Parathyroid adenoma (tissue), 2 donors: ENCODE data around the gene CNIH1.
"Not testable (repeated sequence)": the region's sequence is repeated elsewhere in the genome, so short reads cannot be mapped to it uniquely, and the experiment has no call there.

Experiments used
- H2AFZ ChIP-seq: fragments of 300-600 bp; sonication (generic); one replicate; pipeline ENCODE4 v1.7.0; 2017; ENCODE audit warnings: antibody characterized with exemption, mild to moderate bottlenecking
- H3K27ac ChIP-seq: fragments of 300-600 bp; sonication (generic); one replicate; pipeline ENCODE4 v1.7.0; 2017
- H3K27me3 ChIP-seq: fragments of 300-600 bp; sonication (generic); one replicate; pipeline ENCODE4 v1.7.0; 2017; ENCODE audit warnings: low read length; ENCODE audit not compliant: control insufficient read depth, insufficient read depth
- H3K36me3 ChIP-seq: fragments of 300-600 bp; sonication (generic); one replicate; pipeline ENCODE4 v1.7.0; 2017; ENCODE audit warnings: low read length; ENCODE audit not compliant: control insufficient read depth, insufficient read depth
- H3K4me1 ChIP-seq: fragments of 300-600 bp; sonication (generic); one replicate; pipeline ENCODE4 v1.7.0; 2017; ENCODE audit warnings: control low read depth
- H3K4me2 ChIP-seq: fragments of 300-600 bp; sonication (generic); one replicate; pipeline ENCODE4 v1.7.0; 2017; ENCODE audit warnings: low read length
- H3K4me3 ChIP-seq: fragments of 300-600 bp; sonication (generic); one replicate; pipeline ENCODE4 v1.7.0; 2017; ENCODE audit warnings: low read depth, low read length
- H3K79me2 ChIP-seq: fragments of 300-600 bp; sonication (generic); one replicate; pipeline ENCODE4 v1.7.0; 2017; ENCODE audit warnings: control low read depth
- H3K9ac ChIP-seq: fragments of 300-600 bp; sonication (generic); one replicate; pipeline ENCODE4 v1.7.0; 2017; ENCODE audit warnings: mild to moderate bottlenecking
- H3K9me3 ChIP-seq: fragments of 300-600 bp; sonication (generic); one replicate; pipeline ENCODE4 v1.7.0; 2017; ENCODE audit warnings: low read length; ENCODE audit not compliant: control insufficient read depth
- TF ChIP-seq, protein P1 (sequence below): fragments of 300-600 bp; sonication (generic); IDR thresholded peaks from one replicate; pipeline ENCODE4 v1.7.0; 2017; ENCODE audit warnings: antibody characterized with exemption, mild to moderate bottlenecking
- donor health status: primary hyperparathyroidism.

The CNIH1 gene

DNA sequence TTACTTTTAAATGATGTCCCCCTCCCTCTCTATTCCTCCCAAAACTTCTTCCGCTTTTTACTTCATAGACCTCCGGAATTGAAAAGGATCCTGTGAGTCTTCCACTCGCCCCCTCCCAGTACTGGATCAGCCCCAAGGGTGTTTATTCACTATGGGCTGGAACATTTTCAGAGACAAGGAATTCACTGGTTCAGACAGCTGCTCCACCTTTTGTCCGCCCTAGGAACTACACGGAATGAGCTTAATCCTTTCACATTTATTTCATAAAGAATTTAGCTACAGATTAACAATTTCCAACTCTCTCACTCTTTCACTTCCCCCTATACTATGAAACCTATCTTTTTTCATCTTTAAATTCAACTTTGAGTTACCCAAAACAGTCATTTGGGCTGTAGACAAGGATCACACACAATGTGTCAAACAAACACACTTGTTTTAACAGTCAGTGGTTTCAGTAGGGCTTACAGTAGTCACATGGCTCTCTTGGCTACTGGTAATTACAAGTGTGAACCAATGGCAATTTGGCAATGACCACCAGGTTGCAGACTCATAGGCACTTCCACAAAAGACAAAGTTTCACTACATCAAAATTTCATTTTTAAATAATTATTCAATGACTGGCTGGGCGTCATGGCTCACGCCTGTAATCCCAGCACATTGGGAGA, 20.6 kb downstream of the CNIH1 start:
- no peaks in the 10 kb centered on the region for H3K36me3 ChIP-seq
- TF ChIP-seq, protein P1, sequence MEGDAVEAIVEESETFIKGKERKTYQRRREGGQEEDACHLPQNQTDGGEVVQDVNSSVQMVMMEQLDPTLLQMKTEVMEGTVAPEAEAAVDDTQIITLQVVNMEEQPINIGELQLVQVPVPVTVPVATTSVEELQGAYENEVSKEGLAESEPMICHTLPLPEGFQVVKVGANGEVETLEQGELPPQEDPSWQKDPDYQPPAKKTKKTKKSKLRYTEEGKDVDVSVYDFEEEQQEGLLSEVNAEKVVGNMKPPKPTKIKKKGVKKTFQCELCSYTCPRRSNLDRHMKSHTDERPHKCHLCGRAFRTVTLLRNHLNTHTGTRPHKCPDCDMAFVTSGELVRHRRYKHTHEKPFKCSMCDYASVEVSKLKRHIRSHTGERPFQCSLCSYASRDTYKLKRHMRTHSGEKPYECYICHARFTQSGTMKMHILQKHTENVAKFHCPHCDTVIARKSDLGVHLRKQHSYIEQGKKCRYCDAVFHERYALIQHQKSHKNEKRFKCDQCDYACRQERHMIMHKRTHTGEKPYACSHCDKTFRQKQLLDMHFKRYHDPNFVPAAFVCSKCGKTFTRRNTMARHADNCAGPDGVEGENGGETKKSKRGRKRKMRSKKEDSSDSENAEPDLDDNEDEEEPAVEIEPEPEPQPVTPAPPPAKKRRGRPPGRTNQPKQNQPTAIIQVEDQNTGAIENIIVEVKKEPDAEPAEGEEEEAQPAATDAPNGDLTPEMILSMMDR: peak; percentile 69
- no peaks in the 10 kb centered on the region for H3K27me3 ChIP-seq
- no peak overlapping the region for H3K27ac ChIP-seq
- no peak overlapping the region for H3K4me3 ChIP-seq
- H3K79me2 ChIP-seq: no peaks in the 10 kb centered on the region
- H2AFZ ChIP-seq: no peak overlapping the region
- H3K9me3 ChIP-seq: no peaks in the 10 kb centered on the region
- H3K9ac ChIP-seq: no peak overlapping the region
- no peaks in the 10 kb centered on the region for H3K4me1 ChIP-seq
- H3K4me2 ChIP-seq: no peak overlapping the region

DNA sequence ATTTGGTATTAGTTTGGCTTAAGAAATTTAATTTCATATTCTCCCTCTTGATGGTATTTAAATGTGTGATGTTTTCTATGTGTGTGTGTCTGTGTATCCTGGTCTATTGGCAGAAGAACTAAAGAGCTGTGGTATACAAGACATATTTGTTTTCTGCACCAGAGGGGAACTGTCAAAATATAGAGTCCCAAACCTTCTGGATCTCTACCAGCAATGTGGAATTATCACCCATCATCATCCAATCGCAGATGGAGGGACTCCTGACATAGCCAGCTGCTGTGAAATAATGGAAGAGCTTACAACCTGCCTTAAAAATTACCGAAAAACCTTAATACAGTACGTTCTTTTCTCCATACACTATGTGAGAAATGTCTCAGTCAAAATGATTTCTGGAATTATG, 29.8 kb downstream of the CNIH1 start:
- Histone ChIP-seq H3K4me1 (no peaks in the 10 kb centered on the region), H3K27ac (no peak overlapping the region), H3K4me2 (no peak overlapping the region), H2AFZ (no peak overlapping the region), H3K4me3 (no peak overlapping the region), H3K27me3 (no peaks in the 10 kb centered on the region), H3K9ac (no peak overlapping the region), H3K9me3 (no peaks in the 10 kb centered on the region), H3K79me2 (no peaks in the 10 kb centered on the region), H3K36me3 (no peaks in the 10 kb centered on the region)
- TF ChIP-seq, protein P1: no peak

DNA sequence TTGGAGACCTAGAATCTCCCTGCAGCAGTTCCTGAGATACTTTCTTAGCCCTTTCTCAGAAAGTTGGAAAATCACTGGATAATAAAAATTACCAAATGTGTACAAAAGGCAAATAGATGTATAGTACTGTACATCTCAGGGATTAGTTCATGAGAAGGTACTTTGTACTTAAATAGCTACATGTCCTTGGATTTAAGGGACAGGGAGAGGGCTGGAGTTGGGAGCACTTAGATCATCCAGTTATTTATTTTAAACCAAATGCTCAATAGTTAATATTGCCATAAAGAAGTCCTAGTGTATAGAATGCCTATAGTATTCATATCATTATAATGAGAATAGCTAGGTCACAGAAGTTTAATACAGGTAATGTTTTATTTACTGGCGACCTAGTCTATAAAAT, 31.0 kb downstream of the CNIH1 start:
- TF ChIP-seq, protein P1: no peak
- no peaks in the 10 kb centered on the region for H3K27me3 ChIP-seq
- H3K9ac ChIP-seq: no peak overlapping the region
- H3K4me2 ChIP-seq: no peak overlapping the region
- no peak overlapping the region for H3K4me3 ChIP-seq
- no peaks in the 10 kb centered on the region for H3K36me3 ChIP-seq
- H3K4me1 ChIP-seq: no peaks in the 10 kb centered on the region
- no peak overlapping the region for H2AFZ ChIP-seq
- H3K9me3 ChIP-seq: no peaks in the 10 kb centered on the region
- no peaks in the 10 kb centered on the region for H3K79me2 ChIP-seq
- H3K27ac ChIP-seq: no peak overlapping the region

DNA sequence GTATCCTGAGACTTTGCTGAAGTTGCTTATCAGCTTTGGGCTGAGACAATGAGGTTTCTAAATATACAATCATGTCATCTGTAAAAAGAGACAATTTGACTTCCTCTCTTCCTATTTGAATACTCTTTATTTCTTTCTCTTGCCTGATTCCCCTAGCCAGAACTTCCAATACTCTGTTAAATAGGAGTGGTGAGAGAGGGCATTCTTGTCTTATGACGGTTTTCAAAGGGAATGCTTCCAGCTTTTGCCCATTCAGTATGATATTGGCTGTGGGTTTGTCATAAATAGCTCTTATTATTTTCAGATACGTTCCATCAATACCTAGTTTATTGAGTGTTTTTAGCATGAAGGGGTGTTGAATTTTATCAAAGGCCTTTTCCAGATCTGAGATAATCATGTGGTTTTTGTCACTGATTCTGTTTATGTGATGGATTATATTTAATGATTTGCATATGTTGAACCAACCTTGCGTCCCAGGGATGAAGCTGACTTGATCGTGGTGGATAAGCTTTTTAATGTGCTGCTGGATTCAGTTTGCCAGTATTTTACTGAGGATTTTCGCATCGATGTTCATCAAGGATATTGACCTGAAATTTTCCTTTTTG, 37.7 kb downstream of the CNIH1 start:
- not testable (repeated sequence) for H3K27me3 ChIP-seq, H2AFZ ChIP-seq, H3K9ac ChIP-seq, H3K4me3 ChIP-seq, H3K4me2 ChIP-seq, H3K36me3 ChIP-seq, H3K27ac ChIP-seq, H3K79me2 ChIP-seq, H3K4me1 ChIP-seq, H3K9me3 ChIP-seq

DNA sequence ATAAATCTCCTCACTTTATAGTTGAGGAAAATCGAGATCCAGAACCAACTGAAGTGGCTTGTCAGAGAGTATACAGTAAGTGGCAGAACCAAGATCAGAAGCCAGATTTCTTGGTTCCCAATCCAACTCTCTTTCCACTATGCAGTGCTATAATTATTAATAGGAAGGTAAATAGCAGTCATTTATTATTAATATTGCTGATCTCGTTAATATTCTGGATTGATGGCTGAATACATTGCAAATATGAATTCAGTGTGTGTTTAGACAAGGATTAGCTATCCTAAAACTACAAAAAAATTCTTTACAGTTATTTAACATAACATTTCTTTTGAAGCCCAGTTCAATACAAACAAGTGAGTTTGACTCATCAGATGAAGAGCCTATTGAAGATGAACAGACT, 41.6 kb downstream of the CNIH1 start:
- peaks cover 3% of the 10 kb centered on the region for H3K4me1 ChIP-seq
- no peak overlapping the region for H3K27ac ChIP-seq
- H2AFZ ChIP-seq: no peak overlapping the region
- H3K4me2 ChIP-seq: no peak overlapping the region
- no peaks in the 10 kb centered on the region for H3K27me3 ChIP-seq
- H3K4me3 ChIP-seq: no peak overlapping the region
- no peaks in the 10 kb centered on the region for H3K36me3 ChIP-seq
- no peaks in the 10 kb centered on the region for H3K9me3 ChIP-seq
- TF ChIP-seq, protein P1: no peak
- no peak overlapping the region for H3K9ac ChIP-seq
- no peaks in the 10 kb centered on the region for H3K79me2 ChIP-seq
